ENCODE measurements around the gene ENTPD8. TPM values are rescaled to one million over a fixed set of nuclear protein-coding genes. Genes with fewer than 3 reads are reported as not detected.

The ENTPD8 gene, protein sequence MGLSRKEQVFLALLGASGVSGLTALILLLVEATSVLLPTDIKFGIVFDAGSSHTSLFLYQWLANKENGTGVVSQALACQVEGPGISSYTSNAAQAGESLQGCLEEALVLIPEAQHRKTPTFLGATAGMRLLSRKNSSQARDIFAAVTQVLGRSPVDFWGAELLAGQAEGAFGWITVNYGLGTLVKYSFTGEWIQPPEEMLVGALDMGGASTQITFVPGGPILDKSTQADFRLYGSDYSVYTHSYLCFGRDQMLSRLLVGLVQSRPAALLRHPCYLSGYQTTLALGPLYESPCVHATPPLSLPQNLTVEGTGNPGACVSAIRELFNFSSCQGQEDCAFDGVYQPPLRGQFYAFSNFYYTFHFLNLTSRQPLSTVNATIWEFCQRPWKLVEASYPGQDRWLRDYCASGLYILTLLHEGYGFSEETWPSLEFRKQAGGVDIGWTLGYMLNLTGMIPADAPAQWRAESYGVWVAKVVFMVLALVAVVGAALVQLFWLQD
- total RNA-seq (2014; rRNA removed; shearing (Covaris generic); ENCODE audit: low replicate concordance), result not detected in 2 replicates

DNA sequence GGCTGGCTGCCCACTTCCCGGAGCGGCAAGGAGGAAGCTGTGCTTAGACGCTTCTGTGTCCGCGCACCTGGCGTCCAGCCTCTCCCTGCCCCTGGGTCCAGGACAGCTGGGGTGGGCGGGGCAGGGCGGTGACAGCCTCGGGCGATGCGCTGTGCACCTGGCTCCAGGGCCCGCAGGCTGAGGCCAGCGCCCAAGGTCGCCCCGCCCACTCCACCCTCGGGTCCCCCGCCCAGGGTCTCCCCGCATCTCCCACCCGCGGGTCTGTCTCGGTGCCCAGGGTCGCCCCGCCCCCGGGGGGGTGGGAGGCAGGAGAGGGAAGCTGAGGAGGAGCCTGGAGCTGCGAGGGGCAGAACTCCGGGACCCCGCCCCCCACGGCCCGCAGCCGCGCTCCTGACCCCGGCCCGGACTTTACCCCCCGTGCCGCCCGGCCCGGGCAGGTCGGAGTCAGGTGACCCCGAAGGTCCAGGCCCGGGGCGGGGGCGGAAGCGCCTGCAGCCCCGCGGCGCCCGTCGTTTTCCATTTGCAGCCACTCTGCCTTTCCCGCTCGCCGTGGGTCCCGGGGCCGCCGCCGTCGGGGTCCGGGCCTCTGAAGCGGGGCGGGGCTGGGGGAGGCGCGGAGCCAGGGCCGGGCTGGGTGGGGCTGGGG is at the start of gene ENTPD8:
ENTPD8 (minus strand) TSS at position 69 of the 646 bp plus-strand sequence. CDS start 3,072 bp downstream, outside the sequence.
- in situ Hi-C loops (cut with HindIII; ENCODE audit: low pct_unique_long_range_greater_than_20kb, low sequenced_read_pairs), result no loop called here
- DNase-seq (ENCODE audit: low read depth), result no peak

DNA sequence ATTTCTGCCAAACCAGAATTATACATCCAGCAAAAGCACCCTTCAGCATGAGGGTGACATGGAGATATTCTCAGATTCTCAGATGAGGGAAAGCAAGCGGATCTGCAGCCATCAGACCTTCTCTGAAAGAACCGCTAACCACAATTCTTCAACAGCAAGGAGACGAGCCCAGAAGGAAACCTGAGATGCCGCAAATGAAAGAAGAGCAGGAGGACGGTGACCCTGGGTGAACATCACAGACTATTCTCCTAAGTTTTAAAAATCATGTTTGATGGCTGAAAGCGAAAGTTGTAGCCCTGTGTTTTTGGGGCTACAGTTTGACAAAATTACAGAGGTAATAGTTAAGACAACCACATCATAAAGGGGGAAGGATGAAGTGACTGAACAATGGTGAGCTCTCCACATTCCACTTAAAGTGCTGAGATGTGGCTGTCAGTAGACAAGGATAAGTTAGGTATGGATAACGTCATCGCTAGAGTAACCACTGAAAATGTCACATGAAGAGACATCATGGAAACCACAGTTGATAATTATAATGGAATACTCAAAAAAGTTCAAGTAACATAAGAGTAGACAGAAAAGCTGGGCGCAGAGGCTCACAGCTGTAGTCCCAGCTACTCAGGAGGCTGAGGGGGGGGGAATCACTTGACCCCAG is 49.5 kb upstream of the ENTPD8 start:
- DNase-seq (ENCODE audit: low read depth), result no peak
- in situ Hi-C loops (cut with HindIII; ENCODE audit: low pct_unique_long_range_greater_than_20kb, low sequenced_read_pairs), result no loop called here

DNA sequence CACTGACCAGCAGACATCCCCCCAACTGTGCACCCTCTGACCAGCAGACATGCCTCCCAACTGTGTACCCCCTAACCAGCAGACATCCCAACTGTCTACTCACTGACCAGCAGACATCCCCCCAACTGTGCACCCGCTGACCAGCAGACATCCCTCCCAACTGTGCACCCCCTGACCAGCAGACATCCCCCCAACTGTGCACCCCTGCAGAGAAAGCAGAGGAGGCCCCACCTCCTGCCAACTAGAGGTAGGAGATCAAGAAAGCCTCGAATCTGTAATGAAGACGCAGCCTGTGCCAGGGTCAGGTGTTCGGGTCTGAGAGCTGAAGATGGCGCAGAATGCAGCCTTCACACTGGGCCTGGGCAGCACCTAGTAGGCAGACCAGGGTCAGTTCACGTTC is 47.7 kb upstream of the ENTPD8 start:
- in situ Hi-C loops (cut with HindIII; ENCODE audit: low pct_unique_long_range_greater_than_20kb, low sequenced_read_pairs), result no loop called here
- no peak for DNase-seq (ENCODE audit: low read depth)

DNA sequence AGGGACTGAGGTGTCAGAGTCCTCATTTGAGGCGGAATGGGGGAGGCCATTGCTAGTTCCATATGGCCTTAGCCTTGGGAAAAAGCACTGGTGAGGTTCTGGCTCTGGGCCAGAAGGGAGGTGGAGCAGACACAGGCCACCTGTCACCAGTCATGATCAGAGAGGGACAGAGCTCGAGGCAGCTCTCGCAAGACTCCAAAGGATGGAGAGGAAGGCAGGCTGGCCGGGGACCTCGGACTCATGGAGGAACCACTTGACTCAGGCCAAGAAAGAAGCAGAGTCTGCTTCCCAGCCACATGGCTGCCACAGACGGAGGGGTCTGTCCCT is 47.1 kb upstream of the ENTPD8 start:
- in situ Hi-C loops (cut with HindIII; ENCODE audit: low pct_unique_long_range_greater_than_20kb, low sequenced_read_pairs), result no loop called here
- no peak for DNase-seq (ENCODE audit: low read depth)

DNA sequence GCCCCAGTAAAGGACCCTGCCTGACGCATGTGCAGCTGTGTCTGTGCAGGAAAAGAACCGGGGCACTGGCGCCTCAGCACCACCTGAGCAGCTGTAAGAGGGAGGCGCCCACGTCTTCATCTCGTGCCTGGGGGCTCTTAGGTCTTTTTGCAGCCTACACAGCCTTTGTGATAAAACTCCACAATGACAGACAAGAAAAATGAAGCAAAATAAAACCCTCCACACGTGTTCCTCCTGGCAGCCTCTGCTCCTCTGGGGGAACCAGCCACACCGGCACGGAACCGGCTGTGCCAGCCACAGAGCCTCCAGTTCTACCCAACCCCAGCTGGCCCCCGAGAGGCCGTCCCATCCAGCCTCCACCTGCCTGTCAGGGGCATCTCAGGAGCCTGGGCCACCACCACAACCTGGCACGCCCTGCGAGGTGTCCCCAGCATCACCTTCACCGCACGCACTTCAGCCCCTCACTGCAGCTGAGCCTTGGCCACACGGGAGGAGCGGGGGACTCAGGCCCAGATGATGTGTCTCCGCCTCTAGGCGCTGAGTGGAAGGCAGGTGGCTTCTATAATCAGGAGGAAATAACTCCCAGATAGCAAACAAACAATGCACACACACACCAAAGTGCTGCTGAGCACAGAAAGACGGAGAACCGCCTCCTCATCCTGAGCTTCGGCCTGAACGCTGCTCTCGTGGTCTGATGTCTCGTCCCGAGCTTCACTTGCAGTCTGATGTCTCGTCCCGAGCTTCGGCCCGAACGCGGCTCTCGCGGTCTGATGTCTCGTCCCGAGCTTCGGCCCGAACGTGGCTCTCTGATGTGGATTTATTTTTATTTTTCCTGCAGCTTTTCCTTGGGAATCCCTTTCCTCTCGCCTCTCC is 46.5 kb upstream of the ENTPD8 start:
- in situ Hi-C loops (cut with HindIII; ENCODE audit: low pct_unique_long_range_greater_than_20kb, low sequenced_read_pairs), result no loop called here

DNA sequence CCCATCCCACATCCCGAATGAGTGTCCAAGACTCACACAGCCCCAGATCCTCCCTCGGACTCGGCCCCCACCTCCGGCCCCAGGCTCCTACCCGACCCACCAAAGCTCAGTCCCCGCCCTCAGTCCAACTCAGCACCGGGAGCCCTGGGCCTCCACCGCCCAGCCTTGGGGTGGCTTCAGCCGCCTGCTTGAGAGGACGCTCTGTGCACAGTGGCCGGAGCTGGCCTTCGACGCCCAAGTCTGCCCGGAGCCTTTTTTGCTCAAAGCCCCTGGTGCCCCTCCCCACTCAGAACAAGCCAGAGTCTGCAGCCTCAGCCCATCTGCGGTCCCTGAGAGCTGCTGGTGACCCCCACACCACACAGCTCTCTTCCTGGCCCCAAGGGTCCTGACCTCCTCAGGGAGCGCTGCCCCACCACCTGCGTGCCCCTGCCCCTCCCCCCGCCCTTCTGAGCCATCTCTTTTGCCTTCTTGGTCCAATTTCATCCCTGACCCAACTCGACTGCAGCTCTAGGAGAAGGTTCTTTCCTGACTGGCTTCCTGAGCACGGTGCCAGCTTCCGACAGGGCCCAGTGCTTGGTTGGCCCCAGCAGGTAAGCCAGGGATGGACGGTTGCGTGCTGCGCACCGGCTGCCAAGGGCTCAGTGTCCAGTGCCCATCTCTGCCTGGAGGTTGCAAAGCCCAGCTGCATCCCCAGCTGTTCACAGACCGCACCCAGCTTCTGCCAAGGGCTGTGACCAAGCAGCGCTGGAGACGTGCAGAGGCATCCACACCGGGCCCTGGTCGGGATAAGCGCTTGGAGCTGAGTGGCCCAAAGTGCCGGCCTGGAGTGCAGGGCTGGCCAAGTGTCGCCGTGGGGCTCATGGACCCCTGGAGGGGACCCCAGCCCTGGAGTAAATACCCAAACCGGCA is 45.6 kb upstream of the ENTPD8 start:
- no peak for DNase-seq (ENCODE audit: low read depth)
- in situ Hi-C loops (cut with HindIII; ENCODE audit: low pct_unique_long_range_greater_than_20kb, low sequenced_read_pairs), result no loop called here

More for the DNA sequence above, 46.5 kb upstream of the ENTPD8 start:
- no peak for DNase-seq (ENCODE audit: low read depth)

DNA sequence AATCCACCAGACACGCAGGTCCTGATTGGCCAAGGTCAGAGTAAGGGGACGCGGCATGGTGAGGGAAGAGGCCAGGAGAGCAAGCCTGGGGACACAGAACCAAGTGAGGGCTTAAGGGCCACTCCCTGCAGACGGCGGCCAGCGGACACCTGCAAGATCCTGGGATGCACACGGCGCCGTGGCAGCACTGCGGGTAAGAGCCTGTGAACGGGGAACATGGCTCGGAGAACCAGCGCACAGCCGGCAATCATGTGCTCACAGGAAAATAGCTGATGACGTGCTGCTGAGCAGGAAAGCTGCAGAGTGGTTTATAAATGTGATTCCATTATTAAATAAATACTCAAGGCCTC is 45.0 kb upstream of the ENTPD8 start:
- no peak for DNase-seq (ENCODE audit: low read depth)
- in situ Hi-C loops (cut with HindIII; ENCODE audit: low pct_unique_long_range_greater_than_20kb, low sequenced_read_pairs), result no loop called here

DNA sequence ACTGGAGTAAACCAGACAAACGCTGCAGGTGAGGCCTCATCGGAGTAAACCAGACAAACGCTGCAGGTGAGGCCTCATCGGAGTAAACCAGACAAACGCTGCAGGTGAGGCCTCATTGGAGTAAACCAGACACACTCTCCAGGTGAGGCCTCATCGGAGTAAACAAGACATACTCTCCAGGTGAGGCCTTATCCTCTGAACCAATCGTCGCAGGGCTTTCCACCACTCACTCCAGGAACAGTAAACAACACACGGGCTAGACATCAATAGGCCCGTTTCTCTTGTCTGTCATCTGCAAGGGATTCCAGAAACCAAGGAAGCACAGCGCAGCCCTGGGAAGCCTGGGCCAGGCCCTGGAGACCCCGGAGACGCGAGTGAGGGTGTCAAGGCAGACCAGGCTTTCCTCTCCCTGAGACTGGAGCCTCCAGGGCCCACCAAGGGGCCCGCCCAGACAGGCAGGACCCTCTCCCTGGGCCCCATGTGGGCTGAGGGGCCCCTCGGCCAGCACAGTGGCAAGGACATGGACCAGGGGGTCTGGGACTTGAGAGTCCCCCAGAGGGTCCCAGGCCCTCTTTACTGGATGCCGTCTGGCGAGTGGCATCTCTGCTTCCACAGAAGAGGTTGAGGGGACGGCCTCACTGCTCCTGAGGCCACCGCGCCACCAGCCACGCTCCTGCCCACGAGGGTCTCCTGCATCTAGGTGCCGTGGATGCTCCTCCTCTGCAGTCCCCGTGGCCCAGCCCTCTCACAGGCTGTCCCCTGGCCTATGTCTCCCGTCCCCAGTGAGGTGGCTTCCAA is 44.4 kb upstream of the ENTPD8 start:
- DNase-seq (ENCODE audit: low read depth), result no peak
- in situ Hi-C loops (cut with HindIII; ENCODE audit: low pct_unique_long_range_greater_than_20kb, low sequenced_read_pairs), result no loop called here

DNA sequence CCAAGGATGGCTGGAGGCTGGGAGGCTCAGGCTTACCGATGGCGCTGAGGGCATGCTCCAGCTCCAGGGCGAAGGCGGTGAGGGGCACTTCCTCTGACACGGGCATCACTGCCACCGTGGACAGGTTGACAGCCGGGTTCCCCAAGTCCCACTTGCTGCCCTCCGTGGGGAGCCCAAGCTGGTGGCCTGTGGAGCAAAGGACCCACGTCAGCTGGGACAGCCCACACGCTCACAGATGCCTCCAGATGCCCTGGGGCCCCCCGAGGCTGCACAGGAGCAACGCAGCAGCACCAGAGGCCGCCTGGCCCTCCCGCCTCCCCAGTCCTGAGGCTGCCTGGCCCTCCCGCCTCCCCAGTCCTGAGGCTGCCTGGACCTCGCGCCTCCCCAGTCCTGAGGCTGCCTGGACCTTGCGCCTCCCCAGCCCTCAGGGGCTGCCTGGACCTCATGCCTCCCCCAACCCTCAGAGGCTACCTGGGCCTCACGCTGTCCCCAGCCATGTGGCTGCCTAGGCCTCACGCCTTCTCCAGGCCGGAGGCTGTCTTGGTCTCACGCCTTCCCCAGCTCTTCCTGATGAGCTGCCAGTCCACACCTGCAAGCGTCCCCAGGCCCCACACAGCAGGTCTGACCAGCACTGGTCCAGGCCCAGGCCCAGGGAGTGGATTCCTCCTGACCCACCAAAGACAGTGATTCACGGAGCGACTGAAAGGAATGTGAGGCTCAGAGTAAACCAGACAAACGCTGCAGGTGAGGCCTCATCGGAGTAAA is 43.6 kb upstream of the ENTPD8 start:
- in situ Hi-C loops (cut with HindIII; ENCODE audit: low pct_unique_long_range_greater_than_20kb, low sequenced_read_pairs), result no loop called here

DNA sequence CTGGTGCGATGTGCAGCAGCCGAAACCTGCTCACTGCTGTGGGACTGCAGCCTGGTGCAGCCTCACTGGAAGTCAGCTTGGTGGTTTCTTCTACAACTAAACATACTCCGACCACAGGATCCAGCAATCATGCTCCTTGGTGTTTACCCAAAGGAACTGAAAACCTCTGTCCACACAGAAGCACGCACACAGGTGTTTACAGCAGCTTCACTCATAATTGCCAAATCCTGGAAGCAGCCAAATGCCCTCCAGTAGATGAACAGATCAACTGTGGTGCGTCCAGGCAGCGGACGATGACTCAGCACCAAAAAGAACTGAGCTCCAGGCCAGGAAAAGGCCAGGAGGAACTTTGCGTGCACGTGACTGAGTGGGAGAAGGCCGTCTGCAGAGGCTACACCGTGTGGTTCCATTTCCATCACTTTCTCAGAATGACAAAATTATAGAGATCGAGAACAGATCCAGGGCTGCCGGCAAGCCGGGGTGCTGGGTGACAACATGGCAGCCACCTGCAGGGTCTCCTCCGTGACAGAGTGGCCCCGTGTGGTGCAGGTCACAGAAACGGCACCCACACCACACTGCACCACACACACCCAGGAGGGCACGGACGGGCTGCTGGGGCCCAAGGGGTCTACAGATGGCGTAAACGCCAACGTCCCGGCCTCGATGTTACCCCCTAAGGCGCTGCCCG is 41.1 kb upstream of the ENTPD8 start:
- DNase-seq (ENCODE audit: low read depth), result peak; percentile 34

More for the DNA sequence above, 43.6 kb upstream of the ENTPD8 start:
- no peak for DNase-seq (ENCODE audit: low read depth)

DNA sequence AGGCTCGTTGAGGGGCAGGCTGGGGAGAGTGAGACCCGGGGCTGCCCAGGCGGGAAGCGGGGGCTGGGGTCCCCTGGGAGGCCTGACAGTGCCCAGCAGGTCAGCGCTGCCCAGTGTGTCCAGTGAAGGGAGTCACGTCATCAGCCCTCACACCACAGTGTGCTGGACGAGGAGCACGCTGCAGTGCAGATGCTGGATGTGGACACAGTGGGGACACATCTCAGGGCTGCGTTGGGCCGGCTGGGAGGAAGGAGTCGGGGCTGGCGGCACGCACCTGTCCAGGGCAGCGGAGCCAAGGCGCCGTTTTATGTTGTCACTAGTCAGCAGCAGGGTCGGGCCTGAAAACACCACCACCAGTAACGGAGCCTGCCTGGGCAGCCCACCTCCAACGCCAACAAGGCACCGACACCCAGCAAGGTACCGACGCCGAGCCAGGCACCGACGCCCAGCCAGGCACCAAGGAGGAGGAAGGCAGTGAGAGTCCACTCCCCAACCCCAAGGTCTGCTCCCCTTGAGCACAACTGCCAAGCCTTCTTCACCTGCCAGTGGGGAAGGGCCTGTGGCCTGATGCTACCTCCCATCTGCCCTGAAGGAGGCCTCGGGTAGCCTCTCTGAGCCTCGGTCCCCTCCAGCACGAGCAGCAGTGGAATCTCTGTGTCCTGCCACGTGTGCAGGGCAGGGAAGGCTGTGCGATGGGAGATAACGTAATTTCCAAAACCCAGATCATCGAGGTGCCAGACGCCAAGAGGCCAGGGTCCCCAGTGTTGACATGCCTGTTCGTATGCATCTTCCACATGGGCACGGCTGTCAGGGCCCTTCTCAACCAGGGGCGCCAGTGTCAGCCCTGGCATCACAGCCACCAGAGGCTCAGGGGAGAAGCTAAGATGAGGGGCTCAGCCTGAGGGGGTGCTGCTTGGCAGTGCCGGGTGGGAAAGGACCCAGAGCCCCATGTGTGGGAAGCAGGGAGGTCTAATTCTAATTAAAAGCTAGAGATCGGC is 39.8 kb upstream of the ENTPD8 start:
- no peak for DNase-seq (ENCODE audit: low read depth)
- in situ Hi-C loops (cut with HindIII; ENCODE audit: low pct_unique_long_range_greater_than_20kb, low sequenced_read_pairs), result no loop called here

More for the DNA sequence above, 41.1 kb upstream of the ENTPD8 start:
- in situ Hi-C loops (cut with HindIII; ENCODE audit: low pct_unique_long_range_greater_than_20kb, low sequenced_read_pairs), result no loop called here

DNA sequence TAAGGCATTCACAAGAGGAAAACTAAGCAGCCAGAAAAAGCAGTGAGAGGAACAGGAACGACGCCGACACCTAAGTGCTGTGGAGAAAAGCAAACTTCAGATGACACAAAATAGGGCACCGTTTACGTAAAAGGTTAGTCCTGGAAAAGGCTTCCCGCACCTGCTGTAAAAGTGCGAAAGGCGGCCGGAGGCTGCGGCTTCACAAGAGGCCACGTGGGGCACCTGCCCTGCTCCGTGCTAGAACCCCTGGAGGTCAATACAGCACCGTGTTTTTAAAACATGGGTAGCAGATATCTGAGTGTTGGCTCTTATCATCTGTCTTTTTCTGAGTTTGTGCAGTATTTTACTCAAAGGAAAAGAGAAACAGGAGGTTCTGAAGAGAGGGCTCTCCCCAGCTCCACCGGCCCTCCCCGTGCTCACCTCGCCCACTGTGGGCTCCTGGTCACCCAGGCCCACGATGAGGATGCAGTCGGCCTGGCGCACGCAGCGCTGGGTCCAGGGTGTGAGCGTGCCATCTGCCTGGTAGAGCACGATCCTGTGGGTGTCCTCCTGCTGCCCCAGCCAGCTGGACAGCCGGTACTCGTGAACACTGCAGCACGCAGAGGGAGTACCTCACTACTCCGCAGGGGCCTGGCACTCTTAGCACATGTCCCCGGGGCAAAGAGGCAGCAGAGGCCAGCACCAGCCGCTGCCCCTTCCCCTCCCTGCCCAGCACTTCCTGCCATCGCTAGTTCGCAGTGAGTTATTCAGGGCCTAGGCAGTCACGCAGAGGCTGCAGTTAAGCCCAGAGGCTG is 38.9 kb upstream of the ENTPD8 start:
- in situ Hi-C loops (cut with HindIII; ENCODE audit: low pct_unique_long_range_greater_than_20kb, low sequenced_read_pairs), result no loop called here
- no peak for DNase-seq (ENCODE audit: low read depth)

DNA sequence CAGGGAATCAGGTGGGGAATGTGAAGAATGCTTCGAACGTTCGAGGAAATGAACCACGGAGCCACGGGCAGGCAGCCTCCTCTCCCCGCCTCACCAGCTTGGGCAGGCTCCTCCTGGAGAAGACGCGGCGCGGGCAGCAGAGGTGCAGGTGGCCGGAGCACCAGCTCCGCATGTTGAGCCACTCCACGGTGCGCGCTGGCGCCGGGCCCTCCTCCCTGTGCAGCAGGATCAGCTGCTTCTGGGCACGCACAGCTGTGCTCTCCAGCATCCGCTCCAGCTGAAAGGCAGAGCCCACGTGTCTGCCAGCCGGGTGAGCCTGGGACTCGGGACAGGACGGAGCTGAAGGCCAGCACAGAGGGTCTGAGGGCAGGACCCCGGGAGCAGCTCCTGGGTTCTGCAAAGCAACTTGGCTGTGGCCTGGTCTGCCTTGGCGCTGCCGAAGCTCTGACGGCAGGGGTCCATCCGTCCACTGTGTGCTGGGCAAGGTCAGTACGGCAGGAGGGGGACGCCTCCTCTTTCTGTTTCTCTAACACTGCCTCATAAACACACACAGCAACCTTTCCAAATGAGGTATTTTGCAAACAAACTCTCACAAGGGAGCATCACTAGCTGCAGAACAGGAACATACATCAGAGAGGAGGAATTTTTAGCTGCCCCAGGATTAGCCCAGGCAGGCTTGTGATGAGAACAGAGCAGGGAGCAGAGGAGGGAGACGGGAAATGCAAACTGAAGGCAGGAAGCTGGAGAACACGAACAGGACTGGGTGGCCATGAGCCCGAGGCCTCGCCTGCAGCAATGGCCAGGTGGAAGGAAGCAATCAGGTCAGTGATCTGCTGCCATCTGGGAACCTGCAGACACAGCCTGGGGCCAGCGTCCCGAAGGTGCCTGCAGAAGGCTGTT is 38.1 kb upstream of the ENTPD8 start:
- in situ Hi-C loops (cut with HindIII; ENCODE audit: low pct_unique_long_range_greater_than_20kb, low sequenced_read_pairs), result no loop called here

More for the DNA sequence above, 38.1 kb upstream of the ENTPD8 start:
- DNase-seq (ENCODE audit: low read depth), result no peak
